Activated B cell treated with CpG ODN at 0.5 μM for 24 hours (primary cell): ENCODE measurements around the gene GCK. TPM values are rescaled to one million over a fixed set of nuclear protein-coding genes. Genes with fewer than 3 reads are reported as not detected.

Experiments
- ATAC-seq: fragments of 200-7000 bp; cut with Tn5 transposase; one replicate; pipeline ENCODE4 v1.10.0; 2021; ENCODE audit warnings: low read depth, mild to moderate bottlenecking, moderate library complexity
- CTCF ChIA-PET: fragments of 350-600 bp; sonication (Branson Sonifier 250); formaldehyde crosslinking; loops from one replicate; lab custom pipeline; 2021; ENCODE audit warnings: antibody characterized with exemption; lab: Charles Lee
- POLR2A ChIA-PET: fragments of 350-600 bp; sonication (Branson Sonifier 250); formaldehyde crosslinking; loops from one replicate; lab custom pipeline; 2021; ENCODE audit warnings: antibody characterized with exemption; lab: Charles Lee
- DNase-seq: peaks from one replicate; pipeline ENCODE4 v3.0.0; 2022
- H3K27ac Mint-ChIP-seq: one replicate; pipeline ENCODE4 v1.8.0; 2020; ENCODE audit warnings: mixed read lengths
- H3K27me3 Mint-ChIP-seq: one replicate; pipeline ENCODE4 v1.8.0; 2021; ENCODE audit warnings: mixed read lengths
- H3K36me3 Mint-ChIP-seq: one replicate; pipeline ENCODE4 v1.8.0; 2021; ENCODE audit warnings: low read depth, mixed read lengths
- H3K4me1 Mint-ChIP-seq: one replicate; pipeline ENCODE4 v1.8.0; 2021; ENCODE audit warnings: mixed read lengths
- H3K4me3 Mint-ChIP-seq: one replicate; pipeline ENCODE4 v1.8.0; 2020; ENCODE audit warnings: mild to moderate bottlenecking, mixed read lengths
- H3K9me3 Mint-ChIP-seq: one replicate; pipeline ENCODE4 v1.8.0; 2020; ENCODE audit warnings: mixed read lengths
- intact Hi-C: fragments of 100-400 bp; cut with micrococcal nuclease; formaldehyde crosslinking; loops from one replicate; pipeline ENCODE4 v1.15.1; 2024
- total RNA-seq: library from RNA; stranded (reverse); gene quantifications from 2 replicates; pipeline ENCODE4 v1.2.3, GENCODE V29; 2022
- TF ChIP-seq, protein P1 (sequence below): fragments of 200-600 bp; IDR thresholded peaks from one replicate; pipeline ENCODE4 v1.8.0; 2022; ENCODE audit warnings: antibody characterized with exemption, mild to moderate bottlenecking

GCK gene
- total RNA-seq, 1 donor from 2014 or later = 0.13 TPM

- Mint-ChIP-seq H3K36me3 (no peaks in the 10 kb centered on the region), H3K4me1 (no peaks in the 10 kb centered on the region), H3K27me3 (no peaks in the 10 kb centered on the region), H3K9me3 (no peaks in the 10 kb centered on the region), H3K4me3 (no peak overlapping the region), H3K27ac (no peak overlapping the region)
- DNase-seq (no peak), ATAC-seq (no peak)
- TF ChIP-seq, protein P1, sequence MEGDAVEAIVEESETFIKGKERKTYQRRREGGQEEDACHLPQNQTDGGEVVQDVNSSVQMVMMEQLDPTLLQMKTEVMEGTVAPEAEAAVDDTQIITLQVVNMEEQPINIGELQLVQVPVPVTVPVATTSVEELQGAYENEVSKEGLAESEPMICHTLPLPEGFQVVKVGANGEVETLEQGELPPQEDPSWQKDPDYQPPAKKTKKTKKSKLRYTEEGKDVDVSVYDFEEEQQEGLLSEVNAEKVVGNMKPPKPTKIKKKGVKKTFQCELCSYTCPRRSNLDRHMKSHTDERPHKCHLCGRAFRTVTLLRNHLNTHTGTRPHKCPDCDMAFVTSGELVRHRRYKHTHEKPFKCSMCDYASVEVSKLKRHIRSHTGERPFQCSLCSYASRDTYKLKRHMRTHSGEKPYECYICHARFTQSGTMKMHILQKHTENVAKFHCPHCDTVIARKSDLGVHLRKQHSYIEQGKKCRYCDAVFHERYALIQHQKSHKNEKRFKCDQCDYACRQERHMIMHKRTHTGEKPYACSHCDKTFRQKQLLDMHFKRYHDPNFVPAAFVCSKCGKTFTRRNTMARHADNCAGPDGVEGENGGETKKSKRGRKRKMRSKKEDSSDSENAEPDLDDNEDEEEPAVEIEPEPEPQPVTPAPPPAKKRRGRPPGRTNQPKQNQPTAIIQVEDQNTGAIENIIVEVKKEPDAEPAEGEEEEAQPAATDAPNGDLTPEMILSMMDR = no peak
- POLR2A ChIA-PET = interaction anchor here (0.6 kb wide), 1 partner anchor 560 kb away, joined by 3 read pairs; no protein-coding TSS in a partner anchor
- intact Hi-C loops = no loop called here
- CTCF ChIA-PET = no interaction called here
These were observed 54.2 kb downstream of the GCK start for GRCh38 chr7:44134943-44135628.

- CTCF ChIA-PET = no interaction called here
- Mint-ChIP-seq H3K4me3 (no peak overlapping the region), H3K36me3 (no peaks in the 10 kb centered on the region), H3K27ac (no peak overlapping the region), H3K9me3 (no peaks in the 10 kb centered on the region), H3K27me3 (no peaks in the 10 kb centered on the region), H3K4me1 (no peaks in the 10 kb centered on the region)
- TF ChIP-seq, protein P1 = no peak
- POLR2A ChIA-PET = no interaction called here
- DNase-seq (no peak), ATAC-seq (no peak)
- intact Hi-C loops = no loop called here
These were observed 55.9 kb downstream of the GCK start for GRCh38 chr7:44133295-44133694.

DNA sequence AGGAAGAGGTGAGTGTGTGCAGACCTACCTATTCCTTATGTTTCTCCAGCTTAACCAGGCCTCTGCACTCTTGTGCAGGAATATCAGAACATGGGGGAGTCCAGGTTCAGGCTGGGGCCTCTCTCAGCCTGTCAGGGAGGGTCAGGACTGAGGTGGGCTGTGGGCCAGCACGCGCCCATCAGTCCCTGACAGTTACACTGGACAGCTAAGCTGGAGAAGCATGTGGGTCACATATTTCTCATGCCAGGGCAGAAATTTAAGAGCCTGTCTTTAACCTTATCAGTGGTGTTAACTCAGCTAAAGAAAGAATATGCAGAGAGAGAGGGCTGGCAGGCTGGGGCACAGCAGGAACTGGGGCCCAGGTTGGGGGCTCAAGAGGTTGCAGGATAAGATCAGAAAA lies 57.2 kb downstream of the GCK start:
- CTCF ChIA-PET = no interaction called here
- no peak overlapping the region for H3K4me3 Mint-ChIP-seq
- DNase-seq = no peak
- ATAC-seq = no peak
- H3K27me3 Mint-ChIP-seq = no peaks in the 10 kb centered on the region
- TF ChIP-seq, protein P1 = no peak
- no peaks in the 10 kb centered on the region for H3K4me1 Mint-ChIP-seq
- intact Hi-C loops = no loop called here
- no peak overlapping the region for H3K27ac Mint-ChIP-seq
- H3K36me3 Mint-ChIP-seq = no peaks in the 10 kb centered on the region
- POLR2A ChIA-PET = interaction anchor here (0.5 kb wide), 1 partner anchor 336 kb away, joined by 6 read pairs; no protein-coding TSS in a partner anchor
- H3K9me3 Mint-ChIP-seq = peaks cover 8% of the 10 kb centered on the region

DNA sequence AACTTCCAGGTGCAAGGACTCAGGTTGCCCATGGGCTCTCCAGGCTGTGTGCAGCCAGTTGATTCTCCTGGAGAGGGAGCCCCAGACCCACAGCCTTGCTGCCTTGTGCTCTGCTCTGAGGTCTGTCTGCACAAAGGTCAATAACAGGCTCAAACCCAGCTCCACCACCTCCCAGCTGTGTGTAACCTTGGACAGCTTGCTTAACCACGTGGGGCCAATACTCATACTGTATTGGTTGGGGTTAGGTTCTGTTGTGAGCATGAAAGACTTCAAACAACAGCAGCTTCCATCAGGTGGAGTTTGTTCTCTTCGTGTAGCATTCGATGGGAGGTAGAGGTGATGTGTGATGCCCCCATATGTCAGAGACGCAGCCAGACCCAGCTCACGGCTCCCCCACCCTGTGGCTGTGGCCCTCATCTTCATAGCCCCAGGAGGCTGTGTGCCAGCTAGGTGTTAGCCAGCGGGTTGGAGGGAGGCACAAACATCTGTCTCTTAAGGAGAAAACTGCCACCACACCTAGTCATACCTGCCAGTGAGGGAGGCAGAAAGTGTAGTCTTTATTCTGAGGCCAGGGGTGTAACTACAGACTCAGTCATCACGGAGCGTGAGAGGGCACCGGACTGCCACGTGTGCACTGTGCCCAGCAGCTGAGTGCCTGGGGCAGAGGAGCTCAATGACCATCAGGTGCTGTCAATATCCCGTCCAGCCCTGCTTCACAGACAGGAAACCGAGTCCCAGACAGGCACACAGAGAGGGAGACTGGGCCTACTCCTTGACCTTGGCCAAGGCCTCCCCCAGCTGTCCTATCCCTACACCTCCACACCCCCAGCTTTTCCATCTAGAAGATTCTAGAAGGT lies 57.8 kb downstream of the GCK start:
- no peaks in the 10 kb centered on the region for H3K36me3 Mint-ChIP-seq
- POLR2A ChIA-PET = no interaction called here
- no peak overlapping the region for H3K27ac Mint-ChIP-seq
- ATAC-seq (no peak), DNase-seq (no peak)
- no peaks in the 10 kb centered on the region for H3K27me3 Mint-ChIP-seq
- CTCF ChIA-PET = no interaction called here
- H3K4me1 Mint-ChIP-seq = no peaks in the 10 kb centered on the region
- intact Hi-C loops = no loop called here
- H3K4me3 Mint-ChIP-seq = no peak overlapping the region
- TF ChIP-seq, protein P1 = no peak
- peaks cover 8% of the 10 kb centered on the region for H3K9me3 Mint-ChIP-seq
